Measurements from ENCODE around the gene ADAMTSL5.
A peak's percentile ranks its signal among the peaks of the same experiment; 100 is the strongest.

Gene ADAMTSL5

GRCh38 chr19:1495051-1495798 lies 17.6 kb downstream of the ADAMTSL5 start:
- no peak for ATAC-seq

GRCh38 chr19:1494115-1494815 lies 18.6 kb downstream of the ADAMTSL5 start:
- ATAC-seq = no peak

GRCh38 chr19:1492474-1493006 lies 20.3 kb downstream of the ADAMTSL5 start:
- ATAC-seq = no peak

GRCh38 chr19:1491849-1492170 lies 21.0 kb downstream of the ADAMTSL5 start:
- no peak for ATAC-seq

GRCh38 chr19:1491114-1491848 lies 21.5 kb downstream of the ADAMTSL5 start, which contains the start of gene REEP6:
REEP6 (plus strand) TSS chr19:1491181; CDS start chr19:1491270, 89 bp downstream.
- ATAC-seq = no peak

GRCh38 chr19:1490311-1491113 lies 22.3 kb downstream of the ADAMTSL5 start, which contains the start of gene PCSK4:
PCSK4 (minus strand) TSS chr19:1490350; CDS start chr19:1490346, 4 bp downstream.
- ATAC-seq = peak; percentile 90 to 91

GRCh38 chr19:1489463-1490310 lies 23.1 kb downstream of the ADAMTSL5 start:
- no peak for ATAC-seq

GRCh38 chr19:1488282-1488601 lies 24.6 kb downstream of the ADAMTSL5 start:
- ATAC-seq = no peak

- no peak for ATAC-seq
Measured at GRCh38 chr19:1487576-1488281, 25.1 kb downstream of the ADAMTSL5 start.

- ATAC-seq = no peak
Measured at GRCh38 chr19:1486720-1487575, 25.9 kb downstream of the ADAMTSL5 start.

- no peak for ATAC-seq
Measured at GRCh38 chr19:1483979-1484428, 28.8 kb downstream of the ADAMTSL5 start.

GRCh38 chr19:1483131-1483978 lies 29.5 kb downstream of the ADAMTSL5 start:
- ATAC-seq = no peak

- ATAC-seq = no peak
Measured at GRCh38 chr19:1482361-1483130, 30.3 kb downstream of the ADAMTSL5 start.

GRCh38 chr19:1481893-1482360 lies 30.9 kb downstream of the ADAMTSL5 start:
- ATAC-seq = no peak

- ATAC-seq = no peak
Measured at GRCh38 chr19:1481224-1481892, 31.5 kb downstream of the ADAMTSL5 start.

- ATAC-seq = peak; percentile 99
Measured at GRCh38 chr19:1478934-1479707, 33.7 kb downstream of the ADAMTSL5 start, which contains the start of gene C19orf25. C19orf25 (minus strand) TSS chr19:1479215; CDS start chr19:1478903, 312 bp downstream.

All from activated CD4-positive, CD25-positive, alpha-beta regulatory T cell treated with anti-CD3 and anti-CD28 coated beads, Interleukin-2, amount 50 U/mL, for 24 hours (primary cell).